ENCODE data around the gene ANKRD31.
A peak's percentile ranks its signal among the peaks of the same experiment; 100 is the strongest.

Gene ANKRD31

DNA sequence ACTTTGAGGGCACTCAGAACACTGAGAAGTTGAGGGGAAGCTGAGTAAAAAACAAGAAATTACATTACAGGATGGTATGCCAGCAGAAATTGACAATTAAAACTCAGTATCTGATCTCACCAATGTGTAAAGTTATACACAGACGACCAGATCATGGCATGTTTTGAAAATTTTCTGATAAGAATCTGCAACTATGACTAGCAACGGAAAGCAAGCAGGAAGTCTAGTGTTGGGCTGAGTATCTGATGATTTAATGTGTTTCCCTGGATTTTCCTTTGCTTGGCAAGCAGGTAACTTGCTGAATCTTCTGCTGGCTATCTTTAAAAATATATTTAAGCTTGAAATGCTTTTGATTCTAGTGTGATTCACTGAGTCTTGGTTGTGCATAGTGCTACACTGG, 179.1 kb downstream of the ANKRD31 start:
- DNase-seq, result no peak

DNA sequence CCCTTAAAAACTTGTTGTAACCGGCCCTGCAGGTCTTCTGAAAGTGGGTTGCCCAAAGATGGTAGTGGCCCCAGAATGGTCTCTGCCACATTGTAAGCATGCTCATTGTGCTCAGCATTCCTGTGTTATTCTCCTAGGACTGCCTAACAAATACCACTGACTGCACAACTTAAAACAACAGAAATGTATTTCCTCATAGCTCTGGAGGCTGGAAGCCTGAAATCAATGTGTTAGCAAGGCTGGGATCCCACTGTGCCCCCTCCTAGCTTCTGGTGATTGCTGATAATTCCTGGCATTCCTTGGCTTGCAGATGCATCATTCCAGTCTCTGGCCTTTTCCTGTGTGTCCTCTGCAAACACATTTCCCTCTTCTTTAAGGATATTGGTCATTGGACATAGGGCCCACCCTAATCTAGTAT, 180.9 kb downstream of the ANKRD31 start:
- DNase-seq, result no peak

DNA sequence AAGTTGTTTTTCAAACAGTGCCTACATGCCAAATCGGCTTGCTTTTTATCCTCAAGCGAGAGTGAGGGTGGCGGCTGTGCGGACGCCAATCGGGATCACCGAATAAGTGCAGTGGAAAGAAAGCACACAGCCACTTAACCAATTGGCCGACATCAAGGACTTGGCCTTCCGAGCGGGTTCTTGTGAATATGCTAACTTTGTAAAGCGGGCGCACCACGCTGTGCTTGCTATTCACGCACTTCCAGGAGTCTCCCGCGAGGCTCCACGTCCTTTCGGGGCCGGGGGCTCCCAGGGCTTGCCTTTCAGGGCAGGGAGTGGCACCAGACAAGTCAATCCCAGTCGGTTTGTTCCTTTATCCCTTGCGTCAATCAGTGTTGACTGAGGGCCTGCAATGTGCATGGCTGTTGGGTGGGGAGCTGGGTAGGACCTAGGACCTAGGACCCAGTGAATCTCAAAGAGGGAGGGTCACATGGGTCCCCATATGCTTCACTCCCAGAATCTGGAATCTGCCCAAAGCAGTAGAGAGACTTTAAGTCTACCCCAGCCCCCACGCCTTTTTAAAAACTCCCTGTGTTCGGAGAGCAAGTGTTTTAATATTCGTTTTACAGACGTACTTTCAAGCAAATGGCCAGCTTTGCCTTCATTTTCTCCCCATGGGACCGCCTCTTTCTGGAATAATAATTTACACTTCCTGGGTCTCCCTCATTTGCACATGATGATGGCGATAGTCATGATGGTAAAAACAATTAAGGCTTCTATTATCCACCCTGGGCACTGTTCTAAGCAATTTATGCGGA, 182.3 kb downstream of the ANKRD31 start:
- no peak for DNase-seq

DNA sequence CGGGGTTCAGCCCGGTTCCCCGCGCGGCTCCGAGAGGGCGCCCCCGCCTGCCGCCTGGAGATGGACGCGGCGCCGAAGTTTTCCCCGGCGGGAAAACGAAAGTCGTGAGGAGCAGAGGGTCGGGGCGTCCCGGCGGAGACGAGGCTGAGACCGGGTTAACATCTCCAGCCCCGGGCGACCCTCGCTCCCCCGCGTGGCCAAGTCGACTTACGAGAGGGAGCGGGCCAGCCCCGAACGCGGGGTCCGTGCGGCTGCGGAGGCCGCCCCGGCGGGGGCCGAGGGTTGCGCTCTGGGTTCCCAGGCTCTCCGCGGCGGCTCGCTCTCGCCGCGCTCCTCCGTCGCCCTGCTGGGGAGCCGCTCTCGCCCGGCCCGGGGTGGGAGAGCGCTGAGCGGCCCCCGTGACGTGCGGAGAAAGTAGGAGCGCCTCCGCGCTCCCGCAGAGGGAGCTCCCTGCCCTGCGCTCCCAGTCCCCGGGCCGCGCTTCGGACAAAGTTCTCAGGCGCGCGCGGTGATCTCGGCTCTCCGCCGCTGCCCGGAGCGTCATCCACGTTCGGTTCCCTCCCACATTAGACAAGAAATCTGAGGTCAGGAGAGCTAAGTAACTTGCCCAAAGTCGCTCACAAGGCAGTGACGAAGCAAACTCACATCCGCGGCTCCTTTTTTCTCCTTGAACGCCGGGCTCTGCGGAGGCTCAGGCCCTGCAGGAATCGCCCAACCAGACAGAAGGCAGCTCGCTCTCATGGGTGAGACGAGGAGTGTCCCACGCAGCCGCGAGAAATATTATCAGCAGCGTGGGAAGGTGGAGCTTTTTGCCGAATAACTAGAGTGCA, 183.2 kb downstream of the ANKRD31 start:
- DNase-seq, result peak; percentile 52

DNA sequence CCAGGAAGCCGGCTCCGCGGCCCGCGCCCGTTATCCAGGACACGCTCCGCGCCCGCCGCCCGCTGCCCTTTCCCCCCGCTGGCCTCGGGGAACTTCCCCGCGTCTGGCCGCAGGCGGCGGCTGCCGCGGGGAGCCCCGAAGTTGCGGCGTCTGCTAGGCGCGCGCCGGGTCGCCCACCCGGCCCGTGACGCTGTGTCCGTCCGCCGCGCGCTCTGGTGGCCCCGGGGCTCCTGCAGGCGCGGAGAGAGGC, 183.7 kb downstream of the ANKRD31 start:
- DNase-seq, result no peak

DNA sequence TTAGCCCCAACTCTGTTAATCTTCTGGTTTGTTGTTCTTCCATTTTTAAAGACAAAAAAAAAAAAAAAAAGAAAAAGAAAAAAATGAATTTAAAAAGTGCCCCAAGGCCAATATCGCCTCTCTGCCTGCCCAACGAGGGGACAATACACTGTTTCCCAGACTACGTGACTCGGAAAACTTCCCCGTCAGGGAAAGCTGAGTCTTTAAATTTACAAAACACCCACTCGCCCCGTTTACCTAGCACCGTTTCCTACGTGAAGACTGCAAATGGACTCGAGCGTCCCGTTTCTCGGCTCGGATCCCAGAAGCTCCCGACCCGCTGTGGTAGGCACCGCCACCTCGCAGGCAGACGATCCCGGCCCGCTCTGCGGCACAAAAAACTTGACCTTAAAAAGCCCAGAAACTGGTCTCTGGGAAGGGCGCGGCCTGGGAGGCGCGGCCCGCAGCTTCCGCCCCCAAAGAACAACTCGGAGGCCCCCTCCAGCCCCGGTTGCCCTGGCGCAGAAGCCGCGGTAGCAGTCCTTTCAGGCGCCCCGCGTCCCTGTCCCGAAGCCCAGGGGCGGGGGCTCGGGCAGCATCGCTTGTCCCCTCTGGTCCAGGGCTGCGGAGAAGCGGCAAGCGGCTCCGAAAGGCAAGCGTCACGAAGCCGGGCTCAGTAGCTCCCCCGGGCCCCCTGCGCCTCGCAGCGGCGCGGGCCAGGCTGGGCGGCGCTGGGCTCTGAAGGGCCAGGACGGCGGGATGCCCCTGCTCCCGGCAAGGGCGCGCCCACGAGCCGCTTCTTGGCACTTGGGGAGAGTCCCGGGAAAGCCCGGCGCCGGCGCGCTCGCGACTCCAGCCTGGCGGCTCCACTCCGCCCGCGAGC, 184.3 kb downstream of the ANKRD31 start, which contains the start of gene GCNT4:
Gene GCNT4 (minus strand): TSS at position 367 of the 862 bp plus-strand sequence. CDS start 22,521 bp downstream, outside the sequence.
- DNase-seq, result peak; percentile 34

DNA sequence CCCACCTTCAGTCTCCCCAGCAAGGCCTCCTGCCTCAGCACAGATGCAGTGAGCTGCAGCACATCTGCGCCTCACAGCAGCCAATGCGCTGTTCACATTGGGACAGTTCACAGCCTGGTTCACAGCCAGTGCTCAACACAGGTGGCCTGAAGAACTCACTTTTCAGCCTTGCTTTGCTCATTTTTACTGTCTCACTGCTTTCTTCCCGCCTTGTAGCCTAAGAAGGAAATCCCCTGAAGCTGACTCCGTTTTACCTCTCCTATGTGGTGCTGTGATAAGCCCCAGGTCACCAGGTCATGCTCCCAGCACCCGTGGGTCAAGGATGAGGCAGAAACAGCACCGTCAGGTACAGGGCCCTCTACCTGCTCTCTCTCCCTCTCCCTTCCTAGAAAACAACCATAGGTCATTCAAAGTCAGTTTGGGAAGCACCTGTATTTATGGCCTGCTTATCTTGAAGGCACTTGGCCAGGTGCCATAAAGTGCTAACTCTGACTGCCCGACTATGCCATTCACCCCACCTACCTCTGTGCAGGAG, 185.4 kb downstream of the ANKRD31 start:
- peak; percentile 23 for DNase-seq

DNA sequence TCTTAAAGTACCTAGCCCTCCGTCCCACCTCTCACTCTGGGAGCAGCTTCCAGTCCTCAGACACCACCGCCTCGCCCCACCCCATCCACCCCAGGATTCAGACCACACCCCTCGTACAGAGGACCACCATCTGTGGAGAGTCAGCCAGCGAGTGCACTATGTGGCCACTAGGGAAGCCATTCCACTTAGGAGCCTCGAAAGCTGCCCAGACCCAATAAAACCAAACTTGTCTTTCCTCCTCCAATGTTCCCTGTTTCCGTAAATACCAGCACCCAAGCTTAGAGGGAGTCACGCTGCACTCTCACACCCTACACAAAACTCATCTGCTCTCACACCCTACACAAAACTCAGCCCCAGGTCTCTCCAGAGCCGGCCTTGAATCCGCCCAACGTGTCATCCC, 186.3 kb downstream of the ANKRD31 start:
- no peak for DNase-seq

DNA sequence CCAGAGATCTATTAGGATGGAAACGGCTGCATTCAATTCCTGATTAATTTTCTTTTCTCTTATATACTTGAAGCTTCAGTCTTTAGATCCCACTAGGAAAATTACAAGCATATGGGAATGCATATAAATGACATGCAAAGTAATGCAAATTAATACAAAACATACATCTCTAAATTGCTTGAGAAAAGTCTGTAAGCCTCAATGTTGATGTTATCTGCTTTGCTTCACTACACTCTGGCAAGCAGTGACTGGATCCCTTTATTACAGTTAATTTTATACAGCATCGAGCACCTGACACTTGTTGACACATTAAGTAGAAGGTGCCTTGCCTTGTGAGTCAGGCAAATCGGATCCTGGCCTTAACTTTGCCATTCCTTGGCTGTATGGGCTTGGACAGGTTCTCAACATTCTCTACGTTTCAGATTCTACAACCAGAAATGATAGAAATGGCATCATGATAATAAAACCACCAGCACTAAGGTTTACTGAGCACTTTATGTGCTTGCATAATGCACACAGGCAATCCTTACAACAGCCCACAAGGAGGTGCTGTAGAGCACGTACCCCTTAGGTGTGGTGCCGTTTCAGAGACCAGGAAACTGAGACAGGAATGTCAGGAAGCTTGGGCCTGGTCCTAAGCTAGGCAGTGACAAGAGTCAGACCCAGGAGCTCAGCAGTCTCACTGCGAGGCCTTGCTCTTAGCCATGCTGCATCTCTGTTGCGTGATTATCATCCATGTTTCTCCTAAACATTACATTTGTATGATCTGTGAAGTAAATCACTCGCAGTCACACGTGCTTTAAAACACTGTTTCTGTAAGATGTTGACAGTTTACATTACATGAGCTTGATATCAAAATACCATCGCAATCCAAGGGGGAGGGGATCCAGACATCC, 187.0 kb downstream of the ANKRD31 start:
- peak; percentile 73 for DNase-seq

DNA sequence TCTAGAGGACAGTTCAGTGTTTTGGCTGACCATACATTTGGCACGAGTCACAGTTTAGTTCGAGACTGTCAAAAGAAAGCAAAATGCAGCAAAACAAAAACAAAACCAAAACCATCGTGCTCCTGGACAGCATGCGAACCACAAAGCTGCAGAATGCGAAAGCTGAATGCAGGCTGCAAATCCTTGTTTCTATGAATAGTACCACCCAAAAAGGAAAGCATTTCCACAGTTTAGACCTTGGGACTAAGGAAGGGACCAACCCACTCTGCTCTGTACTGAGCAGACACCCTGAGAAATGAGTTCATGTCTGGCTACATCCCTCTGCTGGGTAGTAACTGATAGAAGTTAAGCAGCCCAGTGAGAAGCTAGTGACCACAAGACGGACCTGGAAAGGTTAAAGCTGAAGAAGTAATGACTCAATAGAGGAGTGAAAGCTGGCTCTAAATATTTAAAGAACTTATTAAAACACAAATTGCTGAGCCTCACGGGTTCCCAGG, 188.2 kb downstream of the ANKRD31 start:
- DNase-seq, result no peak

DNA sequence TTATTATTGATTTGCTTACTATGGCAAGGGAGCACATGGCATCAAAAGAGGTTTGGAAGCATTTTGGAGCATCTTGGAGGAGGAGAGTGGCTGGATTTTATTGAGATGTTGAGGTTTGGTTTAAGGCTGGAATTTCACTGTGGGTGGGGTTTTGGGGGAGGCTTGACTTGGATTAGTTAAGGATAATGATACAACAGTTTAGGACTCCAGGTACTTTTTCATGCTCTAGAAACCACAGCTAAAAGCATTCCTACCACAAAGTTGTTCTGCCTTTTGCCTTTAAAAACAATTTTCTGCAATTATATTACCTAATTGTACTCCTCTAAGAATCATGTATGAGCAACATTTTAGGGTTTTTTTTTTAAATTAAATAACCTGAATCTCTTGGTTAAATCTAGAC, 189.3 kb downstream of the ANKRD31 start:
- DNase-seq, result no peak

DNA sequence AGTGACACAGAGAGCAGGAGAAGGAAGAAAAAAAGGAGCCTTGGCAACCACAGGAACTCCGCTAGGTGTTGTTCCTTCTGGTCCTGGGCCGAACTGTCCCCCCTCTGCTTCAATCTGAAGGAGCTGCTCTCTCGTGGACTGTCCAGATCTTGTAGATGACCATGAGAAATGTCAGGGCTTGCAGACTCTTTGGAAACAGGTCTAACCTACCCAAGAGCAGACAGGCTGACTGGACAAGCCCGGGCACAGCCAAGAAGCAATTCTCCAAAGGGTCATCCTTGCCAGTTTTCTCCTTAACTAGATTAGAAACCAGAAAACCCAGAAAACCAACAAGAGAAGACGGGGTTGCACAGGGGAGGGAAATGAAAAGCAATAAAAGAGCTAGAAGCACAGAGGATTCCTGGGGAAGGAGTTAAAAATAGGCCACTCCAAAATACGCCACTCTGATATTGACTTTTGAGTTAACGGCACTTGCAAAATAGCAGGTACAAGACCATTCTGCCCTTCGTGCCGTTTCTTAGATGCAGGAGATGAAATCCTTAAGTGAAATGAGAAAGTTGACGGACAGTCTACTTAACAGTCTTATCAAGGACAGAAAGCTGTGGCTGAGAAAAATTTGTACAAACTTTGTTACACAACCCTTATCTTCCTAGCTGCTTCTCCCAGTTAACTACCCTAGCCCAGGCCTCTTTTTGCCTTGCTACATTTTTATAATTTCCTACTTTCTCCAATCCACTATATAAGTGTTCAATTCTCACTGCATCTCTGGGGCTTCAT, 190.1 kb downstream of the ANKRD31 start:
- no peak for DNase-seq

DNA sequence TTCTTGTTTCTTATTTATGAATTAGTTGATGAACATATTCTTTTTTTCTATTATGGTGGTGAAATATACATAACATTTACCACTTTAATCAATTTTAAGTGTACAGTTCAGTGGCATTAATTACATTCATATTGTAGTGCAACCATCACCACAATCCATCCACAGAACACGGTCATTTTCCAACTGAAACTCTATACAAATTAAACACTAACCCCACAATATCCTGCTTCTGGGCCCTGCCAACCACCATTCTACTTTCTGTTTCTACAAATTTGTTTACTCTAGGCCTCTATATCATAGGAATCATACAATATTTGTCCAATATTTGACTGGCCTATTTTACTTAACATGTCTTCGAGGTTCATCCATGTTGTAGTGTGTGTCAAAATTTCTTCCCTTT, 191.6 kb downstream of the ANKRD31 start:
- no peak for DNase-seq

DNA sequence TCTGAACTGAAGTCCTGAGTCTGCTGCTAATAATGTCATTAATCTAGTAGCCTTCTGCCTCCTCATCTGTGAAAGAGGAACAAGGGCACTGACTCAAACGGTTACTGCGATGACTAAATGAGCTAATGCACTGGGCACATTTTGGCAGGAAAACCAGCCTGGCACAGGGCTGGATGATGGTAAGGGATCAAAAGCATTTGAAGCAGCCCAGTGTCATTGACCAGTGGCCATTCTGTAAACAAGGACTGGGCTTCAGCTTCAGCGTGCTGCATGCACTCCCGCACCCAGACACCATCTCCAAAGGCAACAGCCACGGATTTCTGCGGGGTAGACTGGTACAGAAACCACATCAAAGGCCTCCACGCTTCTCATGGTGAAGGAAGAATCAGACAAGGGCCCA, 192.3 kb downstream of the ANKRD31 start:
- DNase-seq, result no peak

DNA sequence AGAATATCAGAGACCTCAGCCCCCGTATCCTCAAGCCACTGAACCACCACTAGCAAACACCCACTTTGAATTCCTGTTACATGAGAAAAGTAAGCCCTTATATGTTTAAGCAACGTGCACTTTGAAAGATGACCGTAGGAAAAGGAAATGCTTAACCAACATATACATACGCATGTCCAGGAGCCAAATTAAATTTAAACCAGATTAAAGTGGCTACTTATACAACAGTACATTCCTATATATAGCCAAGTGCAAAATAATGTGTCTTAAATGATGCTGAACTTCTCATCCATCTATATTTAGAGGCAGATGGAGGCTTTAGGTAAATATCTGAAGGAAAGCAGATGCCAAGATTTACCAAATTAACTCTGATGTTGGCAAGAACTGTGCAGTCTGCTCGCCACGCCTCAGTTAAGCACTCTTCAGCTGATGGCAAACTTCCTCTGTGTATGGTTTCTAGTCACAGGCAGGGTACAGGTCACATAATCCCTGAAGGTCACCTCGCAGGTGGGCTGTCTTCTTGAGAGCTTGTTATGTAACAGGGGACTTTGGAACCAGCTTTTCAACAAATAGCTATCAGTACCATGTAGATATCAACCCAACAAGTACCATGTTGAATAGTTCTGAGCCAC, 192.9 kb downstream of the ANKRD31 start:
- DNase-seq, result no peak

DNA sequence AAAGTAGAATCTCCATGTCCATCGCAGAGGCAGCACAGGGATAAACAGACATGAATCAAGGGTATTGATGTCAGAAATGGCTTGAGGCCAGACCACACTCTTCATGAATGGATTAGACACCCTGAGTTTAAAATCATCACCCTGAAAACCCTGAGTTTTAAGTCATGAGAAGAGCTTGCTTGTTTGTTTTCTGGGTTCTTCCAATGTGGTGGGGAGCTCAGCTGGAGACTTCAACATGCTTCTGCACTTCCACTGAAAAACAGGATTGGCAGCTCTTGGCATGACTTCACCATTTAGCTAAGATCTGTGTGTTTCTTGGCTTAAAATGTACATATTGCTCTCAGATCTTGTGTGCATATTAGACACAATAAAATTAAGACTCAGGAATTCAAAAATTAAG, 194.2 kb downstream of the ANKRD31 start:
- DNase-seq, result no peak

DNA sequence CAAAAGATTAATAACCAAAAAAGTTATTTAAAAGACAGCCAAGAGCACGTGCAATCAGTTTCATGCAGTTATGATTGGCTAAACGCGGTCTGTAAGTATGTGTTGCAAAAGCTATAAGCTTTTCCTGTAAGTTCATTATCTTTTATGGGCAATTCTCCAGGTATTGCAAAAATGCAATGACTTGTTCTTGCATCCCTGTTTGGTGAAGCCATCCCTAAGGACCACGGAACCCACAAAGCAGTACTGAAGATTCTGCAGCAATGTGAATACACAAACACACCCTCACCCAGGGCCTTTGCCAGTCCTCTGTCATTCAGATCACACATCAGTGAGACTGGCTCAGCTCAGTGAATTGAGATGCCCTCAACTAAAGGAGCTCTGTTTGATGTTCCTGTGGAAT, 195.7 kb downstream of the ANKRD31 start:
- no peak for DNase-seq

DNA sequence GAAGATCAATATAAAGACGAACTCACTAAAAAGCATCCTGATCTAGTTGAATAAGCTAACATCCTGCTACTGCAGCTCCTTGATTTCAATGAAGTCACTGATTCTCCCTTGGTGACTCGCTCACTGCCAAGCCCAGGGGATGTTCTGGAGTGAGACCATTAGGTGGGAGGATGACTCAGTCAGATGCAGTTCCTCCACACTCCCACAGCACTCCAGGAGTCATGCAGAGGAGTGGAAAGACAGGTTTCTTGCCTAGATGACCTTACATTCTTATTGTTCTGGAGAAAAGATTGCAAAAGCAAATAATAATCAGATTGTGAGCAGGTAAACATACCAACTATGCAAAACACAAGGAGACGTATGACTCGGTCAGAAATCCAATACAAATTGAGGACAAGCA, 199.6 kb downstream of the ANKRD31 start:
- DNase-seq, result peak; percentile 60

DNA sequence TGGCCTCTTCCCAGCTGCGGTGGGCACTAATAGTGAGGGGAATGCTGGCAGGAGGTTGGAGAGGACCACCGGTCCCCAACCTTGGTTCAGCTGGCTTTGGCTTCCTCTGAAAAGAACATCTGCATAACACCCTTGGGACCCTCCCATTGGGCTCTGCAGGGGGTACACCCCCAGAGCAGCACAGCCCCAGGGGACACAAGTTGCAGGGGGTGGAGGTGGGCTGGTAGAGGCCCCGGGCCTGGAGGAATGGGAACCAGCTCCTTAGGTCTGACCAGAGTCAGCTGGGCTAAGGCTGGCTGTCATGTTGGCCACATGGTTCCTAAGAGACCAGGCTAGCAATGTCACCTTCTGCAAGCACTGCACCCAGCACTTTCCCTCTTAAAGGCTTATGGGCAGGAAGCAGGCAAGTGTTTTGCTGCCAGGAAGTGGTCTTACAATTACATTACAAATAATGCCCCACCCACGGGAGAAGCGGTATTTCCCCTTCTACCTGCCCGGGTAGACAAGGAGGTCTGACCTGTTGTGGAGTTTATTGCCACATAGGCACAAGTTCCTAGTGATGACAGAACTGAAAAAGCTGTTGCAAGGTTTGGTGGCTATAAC, 202.4 kb downstream of the ANKRD31 start:
- peak; percentile 32 for DNase-seq

DNA sequence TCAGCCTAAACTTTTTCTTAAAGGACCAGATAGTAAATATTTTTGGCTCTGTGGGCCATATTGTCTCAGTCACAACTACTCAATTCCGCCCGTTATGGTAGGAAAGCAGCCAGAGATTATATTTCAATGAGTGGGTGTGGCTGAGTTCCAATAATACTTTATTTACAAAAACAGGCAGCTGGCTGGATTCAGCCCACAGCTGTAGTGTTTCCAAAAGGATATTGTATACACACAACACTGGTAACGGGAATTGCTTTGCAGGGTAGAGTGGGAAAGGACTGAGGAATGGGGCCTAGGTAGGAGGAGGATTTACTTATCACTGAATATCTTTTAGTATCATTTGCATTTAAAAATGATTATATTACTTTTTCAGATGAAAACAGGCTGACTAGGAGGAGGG, 205.3 kb downstream of the ANKRD31 start:
- no peak for DNase-seq
